ENCODE results near the gene S100A13.
A peak's percentile ranks its signal among the peaks of the same experiment; 100 is the strongest.

S100A13 gene

GRCh38 chr1:153658400-153659174 is 31.3 kb upstream of the S100A13 start, which contains the start of gene SNAPIN:
TSS of gene SNAPIN (plus strand) at chr1:153658703. CDS start at chr1:153658744, 41 bp downstream.
- Histone ChIP-seq H3K4me3 (ENCODE audit: low read depth, low read length, poor library complexity, severe bottlenecking) (peak within 1 kb of the TSS; percentile 83), H3K9ac (ENCODE audit: low read length) (peak within 1 kb of the TSS; percentile 87), H3K4me2 (ENCODE audit: low read length) (peak within 1 kb of the TSS; percentile 75), H3K27me3 (ENCODE audit: insufficient read depth, low read length) (no peaks in the 10 kb centered on the region), H3K9me3 (ENCODE audit: low read length) (no peaks in the 10 kb centered on the region), H3K4me1 (ENCODE audit: insufficient read depth, low read length, severe bottlenecking) (peaks cover 17% of the 10 kb centered on the region), H3K36me3 (ENCODE audit: insufficient read depth, low read length) (peaks cover 30% of the 10 kb centered on the region), H3K9me2 (ENCODE audit: low read depth, low read length) (no peaks in the 10 kb centered on the region), H4K20me1 (ENCODE audit: insufficient read depth, low read length) (no peaks in the 10 kb centered on the region), H2AFZ (ENCODE audit: low read length) (0 out of 2 replicates have a peak within 1 kb of the TSS, but pooled peaks have one; percentile 16), H3K27ac (ENCODE audit: low read depth, low read length, poor library complexity, severe bottlenecking) (peak within 1 kb of the TSS; percentile 68), H3K79me2 (ENCODE audit: insufficient read depth, low read length) (0 out of 2 replicates have a peak, but pooled peaks cover 7% of the 10 kb centered on the region), H3F3A (ENCODE audit: insufficient read depth, low read length) (peaks cover 6% of the 10 kb centered on the region)
- TF ChIP-seq EZH2 (IDR thresholded peaks at IDR 0.05; ENCODE audit: borderline replicate concordance, low read length) = no peak
- TF ChIP-seq CTCF (IDR thresholded peaks at IDR 0.05; ENCODE audit: low read length) = no peak

- peak overlapping the region; percentile 10 for H3K27ac ChIP-seq (ENCODE audit: low read depth, low read length, poor library complexity, severe bottlenecking)
- 0 out of 2 replicates have a peak, but pooled peaks cover 7% of the 10 kb centered on the region for H3K79me2 ChIP-seq (ENCODE audit: insufficient read depth, low read length)
- H2AFZ ChIP-seq (ENCODE audit: low read length) = 0 out of 2 replicates have a peak overlapping the region, but pooled peaks have one; percentile 53
- no peaks in the 10 kb centered on the region for H3K9me3 ChIP-seq (ENCODE audit: low read length)
- H3K4me2 ChIP-seq (ENCODE audit: low read length) = no peak overlapping the region
- no peaks in the 10 kb centered on the region for H4K20me1 ChIP-seq (ENCODE audit: insufficient read depth, low read length)
- H3K36me3 ChIP-seq (ENCODE audit: insufficient read depth, low read length) = no peaks in the 10 kb centered on the region
- no peaks in the 10 kb centered on the region for H3K27me3 ChIP-seq (ENCODE audit: insufficient read depth, low read length)
- peaks cover 24% of the 10 kb centered on the region for H3K4me1 ChIP-seq (ENCODE audit: insufficient read depth, low read length, severe bottlenecking)
- TF ChIP-seq CTCF (IDR thresholded peaks at IDR 0.05; ENCODE audit: low read length) (no peak), EZH2 (IDR thresholded peaks at IDR 0.05; ENCODE audit: borderline replicate concordance, low read length) (no peak)
- no peaks in the 10 kb centered on the region for H3K9me2 ChIP-seq (ENCODE audit: low read depth, low read length)
- H3F3A ChIP-seq (ENCODE audit: insufficient read depth, low read length) = peaks cover 6% of the 10 kb centered on the region; the same call in 1 of the 2 replicates
- H3K9ac ChIP-seq (ENCODE audit: low read length) = no peak overlapping the region
- H3K4me3 ChIP-seq (ENCODE audit: low read depth, low read length, poor library complexity, severe bottlenecking) = no peak overlapping the region
Observed at GRCh38 chr1:153655333-153655732, 28.0 kb upstream of the S100A13 start.

GRCh38 chr1:153652805-153653500 is 25.6 kb upstream of the S100A13 start:
- Histone ChIP-seq H3K79me2 (ENCODE audit: insufficient read depth, low read length) (no peaks in the 10 kb centered on the region), H4K20me1 (ENCODE audit: insufficient read depth, low read length) (no peaks in the 10 kb centered on the region), H3K4me2 (ENCODE audit: low read length) (no peak overlapping the region), H3K9me2 (ENCODE audit: low read depth, low read length) (no peaks in the 10 kb centered on the region), H3K27ac (ENCODE audit: low read depth, low read length, poor library complexity, severe bottlenecking) (no peak overlapping the region), H3K9me3 (ENCODE audit: low read length) (no peaks in the 10 kb centered on the region), H3F3A (ENCODE audit: insufficient read depth, low read length) (peaks cover 6% of the 10 kb centered on the region; the same call in 1 of the 2 replicates), H2AFZ (ENCODE audit: low read length) (peak overlapping the region; percentile 100), H3K4me3 (ENCODE audit: low read depth, low read length, poor library complexity, severe bottlenecking) (no peak overlapping the region), H3K27me3 (ENCODE audit: insufficient read depth, low read length) (no peaks in the 10 kb centered on the region), H3K4me1 (ENCODE audit: insufficient read depth, low read length, severe bottlenecking) (peaks cover 9% of the 10 kb centered on the region), H3K9ac (ENCODE audit: low read length) (no peak overlapping the region), H3K36me3 (ENCODE audit: insufficient read depth, low read length) (no peaks in the 10 kb centered on the region)
- TF ChIP-seq EZH2 (IDR thresholded peaks at IDR 0.05; ENCODE audit: borderline replicate concordance, low read length) = no peak
- TF ChIP-seq CTCF (IDR thresholded peaks at IDR 0.05; ENCODE audit: low read length) = no peak

Data from OCI-LY1 (cell line).